Stimulated activated CD8-positive, alpha-beta memory T cell treated with anti-CD3 and anti-CD28 coated beads, Interleukin-4, amount 100 ng/mL, for 4 hours (primary cell): ENCODE data around the gene NOC2L.
A peak's percentile ranks its signal among the peaks of the same experiment; 100 is the strongest.
"Not testable (repeated sequence)": the region's sequence is repeated elsewhere in the genome, so short reads cannot be mapped to it uniquely, and the experiment has no call there.

ENCODE experiments used
- DNase-seq, 2 donors: peaks; one replicate each; pipeline ENCODE4 v3.0.0-alpha.2; 2020; ENCODE audit warnings: low read depth in 2 of 2, low spot score in 1 of 2

The NOC2L gene

GRCh38 chr1:904310-904950 is 54.6 kb downstream of the NOC2L start:
- DNase-seq = peak; percentile 62 to 71

GRCh38 chr1:903721-904271 is 55.3 kb downstream of the NOC2L start:
- no peak for DNase-seq

GRCh38 chr1:903305-903704 is 55.8 kb downstream of the NOC2L start:
- DNase-seq = no peak

- DNase-seq = no peak
Observed at GRCh38 chr1:902802-903201, 56.3 kb downstream of the NOC2L start.

- no peak for DNase-seq
Observed at GRCh38 chr1:901108-901859, 57.8 kb downstream of the NOC2L start.

GRCh38 chr1:899636-900317 is 59.3 kb downstream of the NOC2L start:
- DNase-seq = no peak

- DNase-seq = not testable (repeated sequence)
Observed at GRCh38 chr1:897951-898350, 61.1 kb downstream of the NOC2L start.

GRCh38 chr1:897226-897625 is 61.8 kb downstream of the NOC2L start:
- no peak for DNase-seq
